Keratinocyte (primary cell): Measurements from ENCODE around the gene PPP6R1. TPM values are rescaled to one million over a fixed set of nuclear protein-coding genes. Genes with fewer than 3 reads are reported as not detected.

Experiments used
- DNase-seq: peaks from one replicate; pipeline ENCODE4 v3.0.0-alpha.2; 2011; ENCODE audit warnings: low read depth, missing footprints, low spot score
- FAIRE-seq: peaks from 2 replicates; lab custom pipeline; 2011; peaks lifted over from hg19 to GRCh38; lab: Jason Lieb, UNC
- H2AFZ ChIP-seq: 2 replicates; pipeline ENCODE4 v1.6.0; 2012; ENCODE audit warnings: low read length, control low read depth, inconsistent platforms; ENCODE audit not compliant: control insufficient read depth
- H3K27ac ChIP-seq: 2 replicates; pipeline ENCODE4 v1.5.1; 2011; ENCODE audit warnings: low read length; ENCODE audit not compliant: control insufficient read depth, insufficient read depth
- H3K27me3 ChIP-seq: 3 replicates; pipeline ENCODE4 v1.6.0; 2011; ENCODE audit warnings: low read length; ENCODE audit not compliant: control insufficient read depth, insufficient read depth; ENCODE audit errors: extremely low read depth
- H3K36me3 ChIP-seq, 2 experiments: 2 replicates in 1 of 2; 3 replicates in 1 of 2; pipeline ENCODE4 v1.5.1; 2011; ENCODE audit warnings: low read length in 2 of 2, mild to moderate bottlenecking in 1 of 2; ENCODE audit not compliant: control insufficient read depth in 2 of 2, insufficient read depth in 2 of 2; ENCODE audit errors: extremely low read depth in 1 of 2
- H3K4me1 ChIP-seq: 3 replicates; pipeline ENCODE4 v1.5.1; 2011; ENCODE audit warnings: low read length; ENCODE audit not compliant: control insufficient read depth, insufficient read depth; ENCODE audit errors: extremely low read depth
- H3K4me2 ChIP-seq: 3 replicates; pipeline ENCODE4 v1.6.0; 2011; ENCODE audit warnings: low read depth, low read length; ENCODE audit not compliant: control insufficient read depth, insufficient read depth; ENCODE audit errors: extremely low read depth
- H3K4me3 ChIP-seq, 3 experiments: fragments of 200-600 bp in 1 of 3; sonication (generic) in 1 of 3; 2 replicates in 2 of 3; 3 replicates in 1 of 3; pipeline ENCODE4 v1.5.1; 2011 to 2016; ENCODE audit warnings: low read length in 3 of 3, mild to moderate bottlenecking in 3 of 3, control low read depth in 2 of 3, inconsistent platforms in 1 of 3, low read depth in 1 of 3, mixed read lengths in 1 of 3, mixed run types in 1 of 3, moderate library complexity in 1 of 3; ENCODE audit not compliant: control insufficient read depth in 2 of 3, insufficient read depth in 2 of 3; ENCODE audit errors: extremely low read depth in 1 of 3
- H3K79me2 ChIP-seq: 2 replicates; pipeline ENCODE4 v1.6.0; 2012; ENCODE audit warnings: low read length; ENCODE audit not compliant: control insufficient read depth, insufficient read depth
- H3K9ac ChIP-seq: 3 replicates; pipeline ENCODE4 v1.6.0; 2011; ENCODE audit warnings: low read length; ENCODE audit not compliant: control insufficient read depth, insufficient read depth; ENCODE audit errors: extremely low read depth
- H3K9me1 ChIP-seq: 3 replicates; pipeline ENCODE4 v1.6.0; 2011; ENCODE audit warnings: low read length; ENCODE audit not compliant: control insufficient read depth, insufficient read depth; ENCODE audit errors: extremely low read depth
- H3K9me3 ChIP-seq: 2 replicates; pipeline ENCODE4 v1.5.1; 2012; ENCODE audit warnings: low read depth, low read length; ENCODE audit not compliant: control insufficient read depth
- H4K20me1 ChIP-seq: 3 replicates; pipeline ENCODE4 v1.6.0; 2011; ENCODE audit warnings: low read length; ENCODE audit not compliant: control insufficient read depth, insufficient read depth; ENCODE audit errors: extremely low read depth
- CTCF ChIP-seq, 3 experiments: IDR thresholded peaks in 1 of 3; conservative IDR thresholded peaks in 1 of 3; optimal IDR thresholded peaks in 1 of 3; 2 replicates in 2 of 3; 3 replicates in 1 of 3; pipeline versions ENCODE3 to v1.5.1; 2011; ENCODE audit warnings: low read length in 3 of 3, mild to moderate bottlenecking in 3 of 3, moderate library complexity in 2 of 3, control low read depth in 1 of 3, inconsistent platforms in 1 of 3; ENCODE audit not compliant: insufficient read depth in 2 of 3; ENCODE audit errors: extremely low read depth in 1 of 3
- EZH2 ChIP-seq: IDR thresholded peaks from one replicate; pipeline ENCODE4 v1.6.1; 2012; ENCODE audit warnings: inconsistent platforms, mild to moderate bottlenecking, low read length, moderate library complexity
- dilution Hi-C: fragments of 300-500 bp; cut with MboI; formaldehyde crosslinking; loops from one replicate; pipeline ENCODE4 v1.7.0; 2020; ENCODE audit warnings: low sequenced_read_pairs; ENCODE audit not compliant: extremely low pct_ligation_motif_present
- polyA plus RNA-seq, 5 experiments: library from polyadenylated mRNA; depleted of rRNA in 3 of 5; stranded (reverse) in 3 of 5; stranded (forward) in 1 of 5; unstranded in 1 of 5; fragments of >200 nt; gene quantifications; 1 replicate in 1 of 5; 2 replicates in 3 of 5; 3 replicates in 1 of 5; pipeline versions ENCODE4 v1.2.1 to v1.2.3, GENCODE V29; 2011 to 2012; ENCODE audit warnings: missing spikeins in 2 of 5, low read depth in 1 of 5, low replicate concordance in 1 of 5

Gene PPP6R1
- polyA plus RNA-seq, 1 donor (not counting 4 experiments of a cell fraction or from before 2014, with no cell fraction given) = 26.7 TPM

GRCh38 chr19:55248704-55249103 is 10.1 kb downstream of the PPP6R1 start:
- Histone ChIP-seq H3K9me3 (no peaks in the 10 kb centered on the region), H3K4me2 (no peak overlapping the region), H4K20me1 (peaks cover 41% of the 10 kb centered on the region), H3K27ac (no peak overlapping the region), H3K4me3 (no peak overlapping the region), H3K9ac (no peak overlapping the region), H3K4me1 (peaks cover 21% of the 10 kb centered on the region), H3K36me3 (peaks cover 18 to 28% of the 10 kb centered on the region in 2 experiments), H3K9me1 (peaks cover 6% of the 10 kb centered on the region), H3K79me2 (peaks cover 81% of the 10 kb centered on the region), H3K27me3 (no peaks in the 10 kb centered on the region), H2AFZ (no peak overlapping the region)
- dilution Hi-C loops = no loop called here
- no peak for DNase-seq
- no peak for TF ChIP-seq CTCF (optimal IDR thresholded peaks at IDR 0.05 in 1 of 3, IDR thresholded peaks at IDR 0.05 in 1 of 3, conservative IDR thresholded peaks at IDR 0.05 in 1 of 3; ENCODE audit: extremely low read depth in 1 of 3, insufficient read depth in 2 of 3, low read length in 3 of 3)
- no peak for TF ChIP-seq EZH2
- FAIRE-seq = no peak

GRCh38 chr19:55248166-55248675 is 10.6 kb downstream of the PPP6R1 start:
- dilution Hi-C loops = no loop called here
- no peak overlapping the region for H3K4me3 ChIP-seq
- H3K79me2 ChIP-seq = peaks cover 76% of the 10 kb centered on the region
- H4K20me1 ChIP-seq = peaks cover 40% of the 10 kb centered on the region
- no peak overlapping the region for H3K9ac ChIP-seq
- TF ChIP-seq CTCF (optimal IDR thresholded peaks at IDR 0.05 in 1 of 3, IDR thresholded peaks at IDR 0.05 in 1 of 3, conservative IDR thresholded peaks at IDR 0.05 in 1 of 3; ENCODE audit: extremely low read depth in 1 of 3, insufficient read depth in 2 of 3, low read length in 3 of 3) (no peak), EZH2 (no peak)
- no peaks in the 10 kb centered on the region for H3K9me3 ChIP-seq
- peak overlapping the region; percentile 62 for H3K27ac ChIP-seq
- peaks cover 6% of the 10 kb centered on the region for H3K9me1 ChIP-seq
- H3K4me1 ChIP-seq = peaks cover 21% of the 10 kb centered on the region
- no peak for DNase-seq
- H3K36me3 ChIP-seq = peaks cover 18 to 28% of the 10 kb centered on the region in 2 experiments
- H3K4me2 ChIP-seq = no peak overlapping the region
- H2AFZ ChIP-seq = no peak overlapping the region
- FAIRE-seq = no peak
- H3K27me3 ChIP-seq = no peaks in the 10 kb centered on the region
